GM10248 (cell line): Measurements from ENCODE around the gene PRKCE.
A peak's percentile ranks its signal among the peaks of the same experiment; 100 is the strongest.

Source experiments
- CTCF ChIA-PET: fragments of 300-600 bp; sonication (Branson Sonifier 250); formaldehyde crosslinking; extraction: SDS; loops from one replicate; lab custom pipeline; 2021; ENCODE audit warnings: antibody characterized with exemption; lab: Yijun Ruan, JAX
- POLR2A ChIA-PET: fragments of 350-650 bp; sonication (Branson Sonifier 250); formaldehyde crosslinking; extraction: SDS; loops from one replicate; lab custom pipeline; 2020; ENCODE audit warnings: antibody characterized with exemption; lab: Yijun Ruan, JAX
- DNase-seq: peaks from one replicate; pipeline ENCODE4 v3.0.0; 2012; ENCODE audit errors: extremely low spot score
- TF ChIP-seq, protein P1 (sequence below): IDR thresholded peaks from 2 replicates; pipeline ENCODE4 v1.5.1; 2012; ENCODE audit warnings: mild to moderate bottlenecking, low read depth; ENCODE audit errors: extremely low read depth, missing control alignments, control extremely low read depth

Gene PRKCE

DNA sequence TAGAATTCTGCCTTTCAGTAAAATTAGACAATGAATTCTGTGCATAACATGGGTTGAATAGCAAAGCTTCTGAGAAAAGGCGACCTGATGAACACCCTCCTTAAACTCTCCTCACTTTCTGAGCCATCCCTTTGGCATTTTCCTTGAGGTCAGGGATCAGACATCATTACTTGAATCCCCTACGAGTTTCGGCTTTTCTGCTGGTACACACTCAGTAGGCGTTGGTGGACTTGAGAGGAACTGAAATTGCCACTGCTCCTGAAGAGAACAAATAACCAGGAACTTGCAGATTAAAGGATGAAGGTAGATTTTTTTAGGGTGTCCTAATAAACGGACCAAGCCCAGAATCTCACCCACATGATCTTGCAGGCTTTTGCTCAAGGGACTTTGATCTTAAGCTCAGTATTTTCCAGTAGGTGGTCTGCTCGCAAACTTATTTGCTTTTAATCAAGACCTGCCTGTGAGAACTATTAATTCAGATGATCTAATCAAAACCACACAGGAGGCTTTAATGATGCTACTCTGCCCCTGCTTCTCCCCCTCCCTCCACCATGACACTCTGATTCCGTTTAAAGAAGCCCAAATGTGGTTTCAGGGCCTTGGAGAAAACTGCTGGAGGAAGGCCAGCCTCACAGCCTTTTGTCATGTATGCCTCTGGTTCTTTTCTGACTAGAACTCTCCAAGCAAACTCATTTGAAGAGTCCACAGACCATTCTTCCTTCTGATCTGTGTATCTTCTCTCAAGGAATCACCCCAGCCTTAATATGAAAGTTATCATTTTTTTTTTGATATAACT, 124.9 kb downstream of the PRKCE start:
- DNase-seq = no peak
- ChIA-PET POLR2A (no interaction called here), CTCF (interaction anchor here (1.0 to 1.6 kb wide), 3 partner anchors 27 to 154 kb away, joined by 3 read pairs; no protein-coding TSS in a partner anchor)
- TF ChIP-seq, protein P1, sequence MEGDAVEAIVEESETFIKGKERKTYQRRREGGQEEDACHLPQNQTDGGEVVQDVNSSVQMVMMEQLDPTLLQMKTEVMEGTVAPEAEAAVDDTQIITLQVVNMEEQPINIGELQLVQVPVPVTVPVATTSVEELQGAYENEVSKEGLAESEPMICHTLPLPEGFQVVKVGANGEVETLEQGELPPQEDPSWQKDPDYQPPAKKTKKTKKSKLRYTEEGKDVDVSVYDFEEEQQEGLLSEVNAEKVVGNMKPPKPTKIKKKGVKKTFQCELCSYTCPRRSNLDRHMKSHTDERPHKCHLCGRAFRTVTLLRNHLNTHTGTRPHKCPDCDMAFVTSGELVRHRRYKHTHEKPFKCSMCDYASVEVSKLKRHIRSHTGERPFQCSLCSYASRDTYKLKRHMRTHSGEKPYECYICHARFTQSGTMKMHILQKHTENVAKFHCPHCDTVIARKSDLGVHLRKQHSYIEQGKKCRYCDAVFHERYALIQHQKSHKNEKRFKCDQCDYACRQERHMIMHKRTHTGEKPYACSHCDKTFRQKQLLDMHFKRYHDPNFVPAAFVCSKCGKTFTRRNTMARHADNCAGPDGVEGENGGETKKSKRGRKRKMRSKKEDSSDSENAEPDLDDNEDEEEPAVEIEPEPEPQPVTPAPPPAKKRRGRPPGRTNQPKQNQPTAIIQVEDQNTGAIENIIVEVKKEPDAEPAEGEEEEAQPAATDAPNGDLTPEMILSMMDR = no peak

DNA sequence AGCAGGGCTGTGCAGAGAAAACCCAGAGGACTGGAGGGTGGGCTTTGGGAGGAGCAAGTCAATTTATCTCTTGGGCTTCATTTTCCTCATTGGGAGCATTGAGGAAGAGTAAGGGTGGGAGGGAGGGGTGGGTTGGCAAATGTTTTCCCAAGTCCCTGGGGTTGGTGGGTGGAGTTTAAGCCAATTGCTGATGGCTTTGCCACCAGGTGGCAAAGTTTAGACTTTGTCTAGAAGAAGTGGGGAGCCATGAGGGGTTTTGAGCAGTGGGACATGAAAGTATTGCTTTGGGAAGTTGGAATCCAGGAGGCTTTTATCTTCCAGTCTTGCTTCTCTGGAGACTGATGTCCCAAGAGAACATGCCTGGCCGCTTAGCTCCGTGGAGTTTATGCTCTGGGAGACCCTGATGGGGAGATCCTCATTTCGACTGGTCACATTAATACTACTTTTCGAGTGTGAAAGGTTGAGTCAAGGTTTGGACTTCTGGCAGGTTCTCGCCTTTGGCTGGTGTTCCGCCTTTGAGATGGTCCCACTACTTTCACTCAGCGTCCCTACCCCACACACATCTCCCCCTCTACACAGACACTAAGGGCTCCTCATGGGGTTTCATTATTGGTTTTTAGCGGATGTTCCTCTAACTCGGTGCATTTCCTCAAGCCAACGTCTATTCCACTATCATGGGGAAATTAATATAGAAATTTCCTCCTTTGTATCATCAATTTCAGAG, 126.7 kb downstream of the PRKCE start:
- no peak for DNase-seq
- CTCF ChIA-PET = interaction anchor here (0.7 to 5.7 kb wide), 34 partner anchors 7 to 165 kb away, joined by 3 to 66 read pairs (median 4); partner anchors contain the start of gene PRKCE
- TF ChIP-seq, protein P1 = no peak
- POLR2A ChIA-PET = no interaction called here

DNA sequence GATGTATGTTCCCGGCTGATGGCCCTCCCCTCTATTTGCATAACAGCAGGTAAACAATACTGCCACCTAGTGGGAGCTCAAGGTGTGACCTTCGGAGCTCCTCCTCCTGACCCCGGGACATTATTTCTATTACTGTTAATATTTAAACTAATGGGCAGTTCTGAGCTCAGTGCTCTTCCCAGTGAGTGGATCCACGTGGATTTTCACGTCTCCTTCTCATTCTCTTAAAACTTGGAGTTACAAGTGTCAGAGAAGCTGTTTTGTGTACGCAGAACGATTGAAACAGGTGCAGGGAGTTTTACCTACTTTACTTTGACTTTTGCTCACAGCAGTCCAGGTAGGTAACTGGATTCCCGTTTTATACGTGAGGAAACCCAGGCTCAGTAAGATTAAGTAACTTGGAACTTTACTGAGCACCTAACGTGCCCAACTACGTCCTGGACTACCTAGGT, 127.3 kb downstream of the PRKCE start:
- TF ChIP-seq, protein P1 = peak; percentile 38
- ChIA-PET POLR2A (no interaction called here), CTCF (interaction anchor here (0.6 to 5.7 kb wide), 41 partner anchors 8 to 166 kb away, joined by 3 to 66 read pairs (median 4); partner anchors contain the start of gene PRKCE)
- peak; percentile 67 for DNase-seq

DNA sequence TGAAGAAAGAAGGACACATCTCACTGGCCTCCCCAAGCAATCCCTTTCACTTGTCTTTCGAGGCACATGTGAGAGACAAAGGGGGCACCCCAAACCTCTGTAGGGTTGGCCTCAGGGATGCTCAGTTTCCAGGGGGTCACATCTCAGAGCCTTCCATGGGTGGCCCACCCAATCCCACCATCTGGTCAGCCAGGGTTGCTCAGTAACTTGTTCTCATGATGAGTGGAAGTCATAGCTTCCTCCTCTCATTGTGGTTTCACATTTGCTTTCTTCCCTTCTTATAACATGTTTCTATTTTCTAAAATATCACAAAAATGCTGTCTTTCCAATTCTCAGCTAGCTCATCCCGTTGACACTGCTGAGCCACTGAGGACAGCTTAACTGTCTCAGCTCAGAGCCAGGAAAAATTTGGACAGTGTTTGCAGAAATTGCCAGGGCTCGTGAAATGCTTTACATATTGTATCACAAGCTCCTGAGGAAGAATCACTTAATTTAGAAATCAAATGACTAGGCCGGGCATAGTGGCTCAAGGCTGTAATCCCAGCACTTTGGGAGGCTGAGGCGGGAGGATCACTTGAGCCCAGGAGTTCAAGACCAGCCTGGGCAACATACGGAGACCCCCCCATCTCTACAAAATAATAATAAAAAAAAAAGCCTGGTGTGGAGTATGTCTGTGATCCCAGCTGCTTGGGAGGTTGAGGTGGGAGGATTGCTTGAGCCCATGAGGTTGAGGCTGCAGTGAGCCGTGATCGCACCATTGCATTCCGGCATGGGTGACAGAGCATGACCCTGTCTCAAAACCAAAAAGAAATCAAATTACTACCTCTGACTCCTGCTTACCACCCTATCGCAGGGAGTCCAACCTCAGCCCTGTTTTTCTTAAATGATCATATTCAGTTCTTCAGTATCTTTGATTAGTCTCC, 129.3 kb downstream of the PRKCE start:
- DNase-seq = peak; percentile 35
- TF ChIP-seq, protein P1 = no peak
- ChIA-PET CTCF (interaction anchor here (0.7 to 5.7 kb wide), 12 partner anchors 10 to 155 kb away, joined by 3 to 66 read pairs (median 10); no protein-coding TSS in a partner anchor), POLR2A (no interaction called here)

DNA sequence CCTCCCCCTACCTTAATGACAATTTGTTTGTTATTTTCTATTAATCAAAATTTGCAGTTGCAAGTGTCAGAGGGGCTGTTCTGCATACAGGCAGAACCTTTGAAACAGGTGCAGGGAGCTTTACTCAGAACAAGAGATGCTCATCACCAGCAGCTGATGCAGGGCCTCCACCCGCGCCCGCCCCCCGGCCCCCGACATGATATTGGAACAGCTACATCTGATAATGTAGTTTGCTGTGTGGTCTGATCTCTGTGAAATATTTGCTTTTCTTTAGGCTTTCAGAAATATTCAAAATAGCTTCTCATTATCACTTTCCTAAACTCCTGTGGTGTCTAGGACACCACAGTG, 130.0 kb downstream of the PRKCE start:
- TF ChIP-seq, protein P1 = no peak
- ChIA-PET CTCF (interaction anchor here (0.8 to 5.7 kb wide), 6 partner anchors 9 to 154 kb away, joined by 3 to 66 read pairs (median 15); no protein-coding TSS in a partner anchor), POLR2A (no interaction called here)
- DNase-seq = peak; percentile 34
